Lower lobe of right lung (tissue), 2 donors: ENCODE data around the gene NKD1. TPM values are rescaled to one million over a fixed set of nuclear protein-coding genes. Genes with fewer than 3 reads are reported as not detected.

Source experiments
- ATAC-seq, 2 donors: fragments of 200-7000 bp; cut with Tn5 transposase; one replicate each; pipeline ENCODE4 v1.9.1; 2020 to 2022; ENCODE audit warnings: mild to moderate bottlenecking in 2 of 2, moderate library complexity in 2 of 2
- DNase-seq: peaks from one replicate; pipeline ENCODE4 v3.0.0-alpha.2; 2020
- H3K27ac ChIP-seq: fragments of 200-600 bp; one replicate; pipeline ENCODE4 v1.8.0; 2022
- H3K27me3 ChIP-seq: fragments of 200-600 bp; one replicate; pipeline ENCODE4 v1.8.0; 2022; ENCODE audit warnings: low read depth
- H3K36me3 ChIP-seq: fragments of 200-600 bp; one replicate; pipeline ENCODE4 v1.8.0; 2022; ENCODE audit warnings: mild to moderate bottlenecking
- H3K4me1 ChIP-seq: fragments of 200-600 bp; one replicate; pipeline ENCODE4 v1.8.0; 2022
- H3K4me3 ChIP-seq: fragments of 200-600 bp; one replicate; pipeline ENCODE4 v1.8.0; 2022; ENCODE audit warnings: mild to moderate bottlenecking
- H3K9me3 ChIP-seq: fragments of 200-600 bp; one replicate; pipeline ENCODE4 v1.8.0; 2022
- CTCF ChIP-seq: fragments of 200-600 bp; IDR thresholded peaks from one replicate; pipeline ENCODE4 v1.8.0; 2022; ENCODE audit warnings: antibody characterized with exemption, mild to moderate bottlenecking
- intact Hi-C: fragments of 100-400 bp; cut with DNase I; formaldehyde crosslinking; loops from one replicate; pipeline ENCODE4 v1.11.0; 2022
- total RNA-seq: library from RNA; stranded (reverse); fragmentation: NEBNext Ultra II Directional; extraction: Animal tissue kit (Norgen Biotek cat#: 25700); gene quantifications from one replicate; pipeline ENCODE4 v1.2.1, GENCODE V29; 2021
- donor health status: DM: no; HTN: yes; CAD: no; lungs with severe emphysema.

NKD1 gene
- total RNA-seq, 1 donor from 2014 or later: 30.7 TPM

- TF ChIP-seq CTCF: no peak
- no peak overlapping the region for H3K27ac ChIP-seq
- H3K4me1 ChIP-seq: peaks cover 20% of the 10 kb centered on the region
- DNase-seq: no peak
- intact Hi-C loops: no loop called here
- H3K9me3 ChIP-seq: no peaks in the 10 kb centered on the region
- peak in 1 of 2 donors; percentile 27 for ATAC-seq
- no peak overlapping the region for H3K4me3 ChIP-seq
- peaks cover 5% of the 10 kb centered on the region for H3K36me3 ChIP-seq
- no peaks in the 10 kb centered on the region for H3K27me3 ChIP-seq
These were observed 63.2 kb downstream of the NKD1 start for GRCh38 chr16:50611332-50611934.

- Histone ChIP-seq H3K9me3 (no peaks in the 10 kb centered on the region), H3K4me3 (no peak overlapping the region), H3K27me3 (no peaks in the 10 kb centered on the region), H3K36me3 (peaks cover 5% of the 10 kb centered on the region), H3K27ac (peak overlapping the region; percentile 69), H3K4me1 (peaks cover 28% of the 10 kb centered on the region)
- DNase-seq (no peak), ATAC-seq (no peak)
- intact Hi-C loops: no loop called here
- no peak for TF ChIP-seq CTCF
These were observed 64.0 kb downstream of the NKD1 start for GRCh38 chr16:50611995-50612848.

- Histone ChIP-seq H3K9me3 (no peaks in the 10 kb centered on the region), H3K27me3 (no peaks in the 10 kb centered on the region), H3K36me3 (peaks cover 5% of the 10 kb centered on the region), H3K4me1 (peaks cover 30% of the 10 kb centered on the region), H3K27ac (peak overlapping the region; percentile 69), H3K4me3 (no peak overlapping the region)
- intact Hi-C loops: no loop called here
- ATAC-seq: no peak
- DNase-seq: no peak
- no peak for TF ChIP-seq CTCF
These were observed 64.6 kb downstream of the NKD1 start for GRCh38 chr16:50612849-50613198.

- Histone ChIP-seq H3K27me3 (no peaks in the 10 kb centered on the region), H3K9me3 (no peaks in the 10 kb centered on the region), H3K4me3 (peak overlapping the region; percentile 16), H3K27ac (peak overlapping the region; percentile 69), H3K4me1 (peaks cover 30% of the 10 kb centered on the region), H3K36me3 (peaks cover 5% of the 10 kb centered on the region)
- DNase-seq (no peak), ATAC-seq (peak; percentile 5 to 25)
- intact Hi-C loops: no loop called here
- TF ChIP-seq CTCF: no peak
These were observed 65.2 kb downstream of the NKD1 start for GRCh38 chr16:50613281-50613963.

GRCh38 chr16:50613964-50614474 is 65.8 kb downstream of the NKD1 start:
- Histone ChIP-seq H3K9me3 (no peaks in the 10 kb centered on the region), H3K27ac (no peak overlapping the region), H3K36me3 (peaks cover 5% of the 10 kb centered on the region), H3K27me3 (no peaks in the 10 kb centered on the region), H3K4me3 (no peak overlapping the region), H3K4me1 (peaks cover 30% of the 10 kb centered on the region)
- TF ChIP-seq CTCF: no peak
- DNase-seq: no peak
- no peak for ATAC-seq
- intact Hi-C loops: no loop called here
